Hippocampal formation (tissue), 2 donors: ENCODE data around the gene SHF.
A peak's percentile ranks its signal among the peaks of the same experiment; 100 is the strongest.
"Not testable (repeated sequence)": the region's sequence is repeated elsewhere in the genome, so short reads cannot be mapped to it uniquely, and the experiment has no call there.

Experiments
- DNase-seq, 2 donors: peaks; one replicate each; lab custom pipeline; 2025; lab: John Stamatoyannopoulos, UW

SHF gene

DNA sequence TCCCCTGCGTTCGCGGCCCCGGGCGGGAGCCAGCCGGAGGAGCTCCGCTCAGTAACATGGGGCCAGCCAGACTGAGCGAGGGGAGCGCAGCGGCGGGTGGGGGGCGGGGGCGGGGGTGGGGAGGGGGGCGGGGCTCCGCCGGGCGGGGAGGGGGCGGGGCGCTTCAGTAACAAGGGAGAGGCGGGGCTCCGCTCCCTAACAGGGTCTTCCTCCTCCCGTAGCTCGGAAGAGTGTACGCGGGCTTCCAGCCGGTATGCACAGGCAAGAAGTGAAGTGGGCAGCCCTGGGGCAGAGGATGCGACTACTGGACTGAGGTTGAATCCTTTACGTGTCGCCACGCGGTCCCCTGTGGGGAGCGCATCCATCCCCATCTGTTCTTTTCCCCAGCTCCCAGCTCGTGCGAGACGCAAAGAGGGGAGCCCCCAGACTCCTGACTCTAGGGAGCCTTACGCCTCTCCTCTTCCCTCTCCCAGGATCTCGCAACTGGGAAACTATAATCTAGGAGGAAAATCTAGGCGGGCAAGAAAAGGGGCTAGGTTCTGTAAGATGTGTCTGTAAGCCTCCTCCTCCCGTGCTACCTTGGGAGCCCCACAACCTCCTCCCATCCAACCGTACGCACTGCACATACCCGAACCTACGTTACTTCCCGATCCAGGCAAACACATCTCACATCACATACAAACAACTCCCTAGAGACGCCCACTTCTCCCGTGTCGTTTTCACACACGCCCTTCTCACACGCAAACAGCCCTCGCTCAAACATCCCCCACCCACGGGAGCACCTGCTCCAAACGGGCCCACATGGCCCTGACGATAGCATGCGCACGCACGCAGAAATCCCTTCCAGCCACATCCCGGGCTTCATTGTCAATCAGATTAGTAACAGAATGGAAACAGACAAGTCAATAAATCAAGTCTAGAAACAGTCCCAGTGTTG lies at the start of gene SHF:
Gene SHF, minus strand, starts transcription at position 73 of the 937 bp plus-strand sequence. Its CDS starts 15 bp downstream, at position 58.
- DNase-seq = peak; percentile 34 to 63

DNA sequence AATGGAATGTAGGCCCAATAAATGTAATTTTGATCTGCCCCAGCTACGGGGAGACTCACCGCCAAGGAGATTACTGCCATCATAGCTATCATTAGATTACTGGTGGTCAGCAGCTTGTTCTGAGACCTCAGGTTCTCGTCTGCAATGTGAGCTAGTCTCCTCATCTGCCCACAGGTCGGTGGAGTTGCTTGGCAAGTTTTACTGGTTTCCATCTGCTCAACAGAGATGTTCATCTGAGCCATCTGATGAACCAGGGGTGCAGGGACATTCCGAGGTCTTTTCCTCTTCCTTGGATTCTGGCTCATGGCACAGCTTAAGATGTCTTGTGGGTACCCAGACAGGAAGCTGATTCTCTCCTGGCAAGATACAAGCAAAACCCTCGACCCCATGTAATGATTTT lies 49.0 kb upstream of the SHF start:
- DNase-seq = not testable (repeated sequence)

- DNase-seq = no peak
Measured at GRCh38 chr15:45234562-45235235, 46.9 kb upstream of the SHF start.

GRCh38 chr15:45231864-45232562 lies 44.2 kb upstream of the SHF start:
- no peak for DNase-seq

DNA sequence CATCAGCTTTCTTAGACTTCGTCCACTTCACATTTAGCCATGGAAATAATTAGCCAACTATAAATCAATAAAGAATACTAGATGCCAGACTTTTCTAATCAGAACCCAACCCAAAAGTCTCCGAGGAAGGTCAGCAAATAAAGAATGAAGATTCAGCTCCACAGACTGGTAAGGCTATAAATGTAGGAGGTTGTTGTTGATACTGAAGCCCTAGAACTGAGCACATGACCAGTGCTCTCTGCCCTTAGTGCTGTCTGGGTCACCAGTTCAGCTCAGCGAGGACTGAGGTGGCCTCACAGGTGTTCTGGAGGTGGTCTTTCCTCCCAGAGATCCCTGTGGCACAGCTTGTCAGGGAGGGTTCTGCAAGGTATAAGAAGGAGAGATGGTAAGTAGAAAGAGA lies 43.4 kb upstream of the SHF start:
- DNase-seq = no peak

- no peak for DNase-seq
Measured at GRCh38 chr15:45230245-45230965, 42.6 kb upstream of the SHF start.

DNA sequence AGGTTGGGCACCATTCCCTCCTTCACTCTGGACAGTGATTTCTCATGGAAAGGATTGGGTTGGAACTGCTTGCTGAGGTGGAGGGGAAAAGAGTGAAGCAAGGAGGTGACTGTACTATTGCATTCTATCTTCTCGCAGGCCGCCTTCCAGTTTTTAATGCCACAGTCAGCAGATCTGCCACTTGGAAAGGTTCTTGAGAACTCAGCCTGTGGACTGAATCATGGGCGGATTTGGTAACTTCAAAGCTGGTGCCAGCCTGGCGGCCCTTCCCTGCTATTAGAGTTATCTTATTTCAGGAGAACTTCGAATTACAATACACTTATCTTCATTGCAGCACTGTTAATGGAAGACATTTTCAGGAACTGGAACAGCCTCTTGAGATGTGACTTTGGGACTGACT lies 41.2 kb upstream of the SHF start:
- no peak for DNase-seq

DNA sequence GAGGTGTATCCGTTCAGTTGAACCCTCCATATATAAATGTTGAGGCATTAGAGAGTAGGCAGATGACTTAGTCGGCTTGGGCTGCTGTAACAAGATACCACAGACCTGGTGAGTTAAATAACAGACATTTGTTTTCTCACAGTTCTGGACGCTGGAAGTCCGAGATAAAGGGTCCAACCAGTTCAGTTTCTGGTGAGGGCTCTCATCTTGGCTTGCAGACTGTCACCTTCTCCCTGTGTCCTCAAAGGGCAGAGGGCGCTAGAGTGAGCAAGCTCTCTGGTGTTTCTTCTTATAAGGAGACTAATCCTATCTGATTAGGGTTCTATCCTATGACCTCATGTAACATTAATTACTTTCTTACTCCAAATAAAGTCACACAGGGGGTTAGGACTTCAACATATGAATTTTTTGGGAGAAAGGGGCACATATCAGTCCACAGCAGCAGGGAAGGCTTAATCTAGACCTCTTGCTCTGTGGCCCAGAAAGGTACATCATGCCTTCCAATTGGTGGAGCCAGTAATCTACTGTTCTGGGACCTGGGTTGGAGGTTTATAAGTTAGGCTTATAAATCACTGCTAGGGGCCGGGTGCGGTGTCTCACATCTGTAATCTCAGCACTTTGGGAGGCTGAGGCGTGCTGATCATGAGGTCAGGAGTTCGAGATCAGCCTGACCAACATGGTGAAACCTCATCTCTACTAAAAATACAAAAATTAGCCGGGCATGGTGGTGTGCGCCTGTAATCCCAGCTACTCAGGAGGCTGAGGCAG lies 37.9 kb upstream of the SHF start:
- no peak for DNase-seq

- DNase-seq = no peak
Measured at GRCh38 chr15:45224621-45225217, 37.0 kb upstream of the SHF start.

DNA sequence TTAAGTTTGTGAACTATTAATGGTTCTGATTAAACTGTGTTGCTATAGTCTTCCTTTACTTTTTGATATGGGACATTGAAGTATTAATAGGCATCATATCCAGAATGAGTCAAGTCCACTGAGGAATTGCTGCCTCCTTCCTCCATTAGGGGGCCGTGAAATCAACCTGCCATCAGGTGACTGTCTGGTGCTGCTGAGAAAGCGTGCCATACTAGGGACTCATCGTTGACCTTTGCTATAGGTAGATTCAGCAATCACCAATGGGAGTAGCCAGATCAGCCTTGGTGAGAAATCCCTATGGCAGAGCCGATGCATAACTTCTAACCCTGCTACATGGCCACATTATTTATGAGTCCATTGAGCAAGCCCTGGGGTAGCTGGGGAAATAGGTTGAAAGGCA lies 34.2 kb upstream of the SHF start:
- no peak for DNase-seq

- no peak for DNase-seq
Measured at GRCh38 chr15:45221053-45221599, 33.4 kb upstream of the SHF start.

GRCh38 chr15:45212493-45212892 lies 24.7 kb upstream of the SHF start:
- no peak for DNase-seq

DNA sequence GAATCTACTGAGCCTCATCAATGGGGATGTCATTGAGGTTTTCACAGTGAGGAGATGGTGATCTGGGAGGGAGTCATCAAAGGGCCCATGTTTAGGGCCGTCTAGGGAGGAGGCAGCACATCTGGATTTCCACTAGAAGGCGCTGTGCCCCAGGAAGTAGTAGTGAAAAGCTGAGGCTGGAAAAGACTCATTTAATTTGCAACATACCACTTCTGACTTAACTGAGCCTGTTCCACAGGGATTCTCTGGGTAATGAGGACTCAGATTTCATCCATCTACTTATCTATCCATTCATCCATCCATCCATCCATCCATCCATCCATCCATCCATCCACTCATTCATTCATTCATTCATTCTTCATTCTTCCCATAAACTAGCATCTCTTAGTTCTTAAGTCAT lies 17.4 kb upstream of the SHF start:
- DNase-seq = peak; percentile 36 to 53

DNA sequence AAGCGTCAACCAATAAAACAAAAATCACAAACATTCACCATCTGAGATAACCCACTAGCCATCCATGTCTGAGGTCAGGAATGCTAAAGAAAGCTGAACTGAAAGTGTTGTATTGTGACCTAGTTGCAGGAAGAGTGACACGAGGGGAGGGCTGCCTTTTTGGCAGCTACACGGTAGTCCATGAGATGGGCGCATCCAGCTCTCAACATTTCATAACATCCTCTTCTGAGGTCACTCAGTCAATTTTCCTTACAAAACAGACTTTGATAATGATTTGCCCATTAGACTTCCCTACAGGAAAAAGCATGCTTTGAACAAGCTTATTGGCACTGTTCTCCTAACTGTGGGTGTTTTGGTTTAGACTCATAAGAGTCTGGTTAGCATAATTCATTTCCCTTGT lies 15.4 kb upstream of the SHF start:
- no peak for DNase-seq

DNA sequence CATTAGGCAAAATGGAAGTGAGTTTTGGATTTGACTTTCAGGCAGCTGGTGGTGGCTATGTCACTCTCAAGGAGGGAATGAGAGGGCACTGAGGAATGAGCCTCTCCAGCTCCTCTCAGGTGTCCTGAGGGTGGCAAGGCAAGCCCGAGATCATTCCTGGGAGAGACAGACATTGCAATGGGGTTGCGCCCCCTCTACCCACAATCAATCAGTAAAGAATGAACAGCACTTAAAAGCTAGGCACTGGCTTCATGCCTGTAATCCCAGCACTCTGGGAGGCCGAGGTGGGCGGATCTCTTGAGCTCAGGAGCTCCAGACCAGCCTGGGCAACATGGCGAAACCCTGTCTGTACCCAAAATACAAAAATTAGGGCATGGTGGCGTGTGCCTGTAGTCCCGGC lies 14.1 kb upstream of the SHF start:
- no peak for DNase-seq

GRCh38 chr15:45201557-45201859 lies 13.7 kb upstream of the SHF start:
- DNase-seq = no peak

- peak; percentile 83 to 86 for DNase-seq
Measured at GRCh38 chr15:45200799-45201556, 13.2 kb upstream of the SHF start.

- DNase-seq = peak; percentile 94 to 99
Measured at GRCh38 chr15:45200001-45200798, 12.4 kb upstream of the SHF start.
